ENCODE results near the gene HOXC11.

Gene HOXC11

DNA sequence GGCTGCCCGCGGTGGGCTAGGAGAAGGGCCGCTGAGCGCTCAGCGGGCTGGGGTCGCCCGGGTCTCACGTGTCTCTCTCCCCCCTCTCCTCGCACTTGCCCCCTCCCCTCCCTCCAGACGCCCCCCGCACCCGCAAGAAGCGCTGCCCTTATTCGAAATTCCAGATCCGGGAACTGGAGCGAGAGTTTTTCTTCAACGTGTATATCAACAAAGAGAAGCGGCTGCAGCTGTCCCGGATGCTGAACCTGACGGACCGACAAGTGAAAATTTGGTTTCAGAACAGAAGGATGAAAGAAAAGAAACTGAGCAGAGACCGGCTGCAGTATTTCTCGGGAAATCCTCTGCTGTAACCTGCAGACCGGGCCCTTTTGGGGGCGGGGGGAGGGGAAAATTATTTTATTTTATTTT, 2.1 kb downstream of the HOXC11 start:
- no peak for DNase-seq

DNA sequence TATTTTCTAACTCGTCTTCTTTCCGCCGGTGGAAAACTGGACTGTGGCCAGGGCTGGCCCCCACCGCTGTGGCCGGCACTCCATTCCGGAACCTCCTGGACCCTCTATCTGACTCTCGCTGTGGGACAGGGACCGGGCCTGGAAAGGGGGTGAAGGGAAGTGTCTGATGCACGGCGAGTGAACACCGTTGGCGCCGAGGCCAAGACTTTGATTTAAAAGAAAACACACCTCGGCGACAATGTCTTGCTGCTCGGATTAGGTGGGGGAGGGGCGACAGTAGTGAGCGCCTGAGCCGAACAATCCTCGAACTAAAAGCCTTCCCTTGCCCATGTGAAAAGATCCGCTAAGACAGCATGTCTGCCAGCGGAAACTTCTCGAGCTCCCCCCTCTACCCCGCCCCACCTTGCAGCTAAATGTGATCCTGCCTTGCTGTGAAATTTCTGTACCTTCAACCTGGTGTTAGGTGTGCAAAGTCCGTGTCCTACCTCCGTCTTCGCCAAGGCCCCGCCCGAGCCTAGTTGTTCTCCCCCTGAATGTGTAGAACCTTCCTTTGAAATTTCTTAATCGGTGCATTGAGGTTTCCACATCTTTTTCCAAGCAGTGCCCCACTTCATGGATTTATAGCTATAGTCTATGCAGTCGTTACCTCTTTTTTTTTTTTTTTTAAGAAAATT, 2.7 kb downstream of the HOXC11 start:
- DNase-seq: no peak

- no peak for DNase-seq
Measured at GRCh38 chr12:53976172-53976822, 3.4 kb downstream of the HOXC11 start.

GRCh38 chr12:53976823-53977595, 4.1 kb downstream of the HOXC11 start:
- DNase-seq: no peak

GRCh38 chr12:53977596-53978445, 4.9 kb downstream of the HOXC11 start:
- no peak for DNase-seq

GRCh38 chr12:53978477-53979356, 5.8 kb downstream of the HOXC11 start:
- no peak for DNase-seq

GRCh38 chr12:53980104-53980801, 7.3 kb downstream of the HOXC11 start:
- no peak for DNase-seq

- no peak for DNase-seq
Measured at GRCh38 chr12:53980802-53981496, 8.0 kb downstream of the HOXC11 start.

DNA sequence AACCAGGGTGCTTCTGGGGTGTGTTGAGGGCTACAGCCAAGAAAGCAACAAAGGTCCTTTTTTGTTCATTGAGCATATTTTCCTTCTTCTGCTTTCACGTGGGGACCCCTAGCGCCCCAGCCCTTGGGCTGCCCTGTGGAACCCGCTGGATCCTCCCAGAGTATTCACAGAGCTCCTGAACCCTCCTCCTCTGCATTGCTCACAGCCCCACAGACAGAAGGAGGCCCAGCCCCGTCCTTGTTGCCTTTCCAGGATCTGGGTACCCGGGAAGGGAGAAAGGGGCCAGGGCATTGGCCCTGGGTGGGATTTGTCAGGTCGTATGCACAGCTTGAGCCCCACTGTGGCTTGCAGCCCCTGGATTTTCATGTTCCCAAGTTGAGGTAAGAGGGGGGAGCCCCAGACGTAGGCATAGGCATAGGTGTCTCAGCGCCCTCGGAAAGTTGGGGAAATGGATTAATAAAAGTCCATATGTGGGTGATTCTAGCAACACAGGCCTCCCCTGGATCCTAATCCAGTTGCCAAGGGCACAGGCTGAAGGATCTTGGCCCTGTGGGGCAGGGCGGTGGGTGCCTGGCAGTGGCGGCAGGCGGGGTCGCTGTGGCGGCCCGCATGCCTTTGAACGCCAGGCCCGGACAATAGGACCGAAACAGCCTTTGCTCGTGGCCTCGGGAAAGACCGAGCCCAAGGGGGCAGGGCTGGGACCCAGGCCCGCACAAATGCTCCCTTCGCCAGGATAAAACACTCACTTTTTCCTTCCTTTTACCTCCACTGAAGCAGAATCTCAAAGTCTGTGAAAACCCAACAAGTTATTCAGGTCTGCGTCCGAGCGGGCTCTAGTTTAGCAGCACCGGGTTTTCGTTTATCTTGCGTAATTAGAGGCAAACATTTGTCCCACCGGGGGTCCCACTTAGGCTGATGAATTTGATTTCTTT, 9.0 kb downstream of the HOXC11 start:
- no peak for DNase-seq

DNA sequence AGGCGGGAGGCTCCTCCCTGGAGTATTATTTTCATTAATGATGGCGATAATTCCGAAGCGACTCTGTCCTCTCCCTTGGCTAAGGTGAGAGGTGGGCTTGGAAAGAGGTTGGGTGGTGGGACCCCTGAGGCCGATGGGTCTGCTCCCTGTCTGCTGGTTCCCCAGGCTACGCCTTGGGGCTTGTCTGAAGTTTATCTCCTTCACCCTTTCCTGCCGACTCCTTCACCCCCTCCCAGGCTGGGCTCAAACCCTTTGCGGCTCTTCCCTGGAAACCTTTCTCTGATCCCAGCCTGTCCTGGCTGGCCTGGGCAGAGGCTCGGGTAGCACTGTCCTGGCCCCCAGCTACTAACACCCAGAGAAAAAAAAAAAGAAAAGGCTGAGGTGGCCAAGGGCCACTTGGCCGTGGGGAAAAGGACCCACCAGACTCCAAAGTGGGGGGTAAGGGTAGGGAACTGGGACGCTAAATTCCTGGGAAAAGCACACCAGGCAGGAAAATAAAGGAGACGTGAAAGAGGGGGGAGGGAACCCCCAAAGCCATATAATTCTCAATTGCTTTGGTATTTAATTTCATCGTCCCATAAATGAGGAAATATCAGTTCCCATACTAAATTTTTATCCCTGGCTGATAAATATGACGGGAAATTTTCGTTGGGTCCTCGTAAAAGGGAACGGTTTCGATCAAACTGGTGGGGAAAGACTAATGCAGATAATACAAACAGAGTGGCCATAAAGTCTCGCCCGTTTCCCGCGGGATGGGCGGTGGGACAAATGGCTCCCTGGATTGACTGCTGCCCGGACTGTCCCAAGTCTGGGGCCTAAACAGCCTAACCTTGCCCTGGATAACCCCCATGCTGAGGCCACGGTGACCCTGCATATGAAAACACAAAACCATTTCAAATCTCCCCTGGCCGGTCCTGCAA, 10.0 kb downstream of the HOXC11 start:
- DNase-seq: no peak

- no peak for DNase-seq
Measured at GRCh38 chr12:53983568-53983949, 10.6 kb downstream of the HOXC11 start.

DNA sequence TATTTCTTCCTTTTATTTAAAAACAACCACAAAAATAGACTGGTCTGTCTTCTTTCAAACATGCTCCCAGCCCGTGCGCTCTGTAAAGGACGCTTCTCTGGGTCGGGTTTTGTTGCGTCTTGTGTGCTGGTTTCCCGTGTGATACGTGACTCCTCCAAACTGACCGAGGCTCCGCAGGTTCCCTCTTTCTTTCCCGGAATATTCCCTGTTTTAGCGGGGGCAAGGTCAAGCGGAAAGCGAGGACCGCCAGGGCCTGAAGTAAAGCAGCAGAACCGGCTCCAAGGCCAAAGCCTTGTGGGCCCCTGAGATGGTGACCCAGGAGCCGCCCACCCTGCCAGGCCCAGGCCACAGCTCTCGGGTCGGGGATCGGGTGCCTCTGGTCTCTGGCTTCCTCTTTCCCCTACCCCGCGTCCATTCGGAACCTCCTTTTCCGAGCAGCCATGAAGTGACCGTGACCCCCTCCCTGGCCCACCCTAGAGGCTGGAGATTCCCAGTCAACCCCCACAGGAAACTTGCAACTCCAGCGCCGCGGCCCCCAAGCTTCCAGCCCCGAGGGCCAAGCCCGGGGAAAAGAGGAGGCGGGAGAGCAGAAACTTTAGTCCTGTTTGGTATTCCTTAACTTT, 11.1 kb downstream of the HOXC11 start:
- no peak for DNase-seq

GRCh38 chr12:53984901-53985691, 12.2 kb downstream of the HOXC11 start, which contains the start of gene HOXC10:
TSS of gene HOXC10 (plus strand) at chr12:53985146. CDS start at chr12:53985260, 114 bp downstream.
- DNase-seq: peak; percentile 85 to 89

DNA sequence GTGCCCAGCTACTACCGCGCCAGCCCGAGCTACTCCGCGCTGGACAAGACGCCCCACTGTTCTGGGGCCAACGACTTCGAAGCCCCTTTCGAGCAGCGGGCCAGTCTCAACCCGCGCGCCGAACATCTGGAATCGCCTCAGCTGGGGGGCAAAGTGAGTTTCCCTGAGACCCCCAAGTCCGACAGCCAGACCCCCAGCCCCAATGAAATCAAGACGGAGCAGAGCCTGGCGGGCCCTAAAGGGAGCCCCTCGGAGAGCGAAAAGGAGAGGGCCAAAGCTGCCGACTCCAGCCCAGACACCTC, 12.7 kb downstream of the HOXC11 start:
- DNase-seq: no peak

GRCh38 chr12:53985994-53986685, 13.2 kb downstream of the HOXC11 start:
- DNase-seq: no peak

DNA sequence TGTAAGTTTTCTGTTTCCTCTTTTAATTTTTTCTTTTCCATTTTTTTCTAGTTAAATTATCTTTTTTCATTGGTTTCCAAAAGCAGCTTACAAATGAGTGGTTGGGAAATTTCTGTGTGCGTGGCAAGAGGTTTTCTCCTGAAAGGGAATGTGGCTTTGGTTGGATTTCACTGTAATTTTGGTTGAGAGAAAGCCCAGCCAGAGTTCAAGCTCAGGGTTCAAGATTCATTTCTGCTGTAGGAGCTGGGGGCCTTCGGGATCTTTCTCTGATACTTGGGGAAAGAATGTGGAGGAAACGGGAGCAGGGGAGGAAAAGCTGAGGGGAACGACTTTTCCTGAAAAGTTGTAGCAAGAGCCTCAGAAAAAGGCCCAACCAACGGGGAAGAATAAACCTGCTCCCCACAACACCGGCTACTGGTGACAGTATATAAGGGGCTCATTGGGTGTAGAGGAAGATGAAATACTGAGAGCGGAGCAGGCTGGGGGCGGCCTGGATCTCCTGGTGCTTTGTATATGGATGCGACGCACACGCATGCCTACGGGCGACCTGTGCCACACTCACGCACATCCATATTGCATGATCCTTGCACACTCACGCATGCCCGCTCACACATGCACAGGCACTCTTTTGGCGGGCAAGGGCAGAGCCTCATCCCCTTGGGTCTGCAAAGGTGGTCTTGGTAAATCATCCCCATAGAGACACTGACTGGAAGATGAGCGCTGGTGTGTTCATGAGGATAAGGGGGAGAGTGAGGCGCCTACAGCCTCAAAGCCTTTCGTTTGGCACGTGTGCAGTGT, 14.0 kb downstream of the HOXC11 start:
- no peak for DNase-seq

Data from stimulated activated CD4-positive, alpha-beta T cell treated with anti-CD3 and anti-CD28 coated beads, Interleukin-2, amount 100 ng/mL, for 48 hours (primary cell).